Thymus (tissue), 11 donors: ENCODE data around the gene MMRN1. TPM values are rescaled to one million over a fixed set of nuclear protein-coding genes. Genes with fewer than 3 reads are reported as not detected.

Experiments used
- DNase-seq, 9 donors: peaks; one replicate each; pipeline ENCODE4 v3.0.0-alpha.2; 2013; ENCODE audit warnings: low spot score in 9 of 9, low read depth in 6 of 9, missing footprints in 1 of 9
- H3K27ac ChIP-seq, 2 donors: one replicate each; pipeline ENCODE4 v1.5.1; 2013; ENCODE audit warnings: control low read depth in 1 of 2, low read depth in 1 of 2, low read length in 1 of 2, mild to moderate bottlenecking in 1 of 2, moderate library complexity in 1 of 2
- H3K27me3 ChIP-seq, 2 donors: one replicate each; pipeline ENCODE4 v1.5.1; 2013; ENCODE audit warnings: low read length in 1 of 2; ENCODE audit not compliant: control insufficient read depth in 2 of 2, insufficient read depth in 1 of 2
- H3K36me3 ChIP-seq, 2 donors: one replicate each; pipeline ENCODE4 v1.5.1; 2013; ENCODE audit warnings: low read length in 1 of 2, mild to moderate bottlenecking in 1 of 2, moderate library complexity in 1 of 2; ENCODE audit not compliant: control insufficient read depth in 2 of 2, insufficient read depth in 2 of 2
- H3K4me1 ChIP-seq, 2 donors: one replicate each; pipeline ENCODE4 v1.5.1; 2013; ENCODE audit warnings: low read length in 2 of 2; ENCODE audit not compliant: control insufficient read depth in 2 of 2, insufficient read depth in 2 of 2
- H3K4me3 ChIP-seq, 2 donors: one replicate each; pipeline ENCODE4 v1.5.1; 2013; ENCODE audit warnings: low read length in 2 of 2, control low read depth in 1 of 2, mild to moderate bottlenecking in 1 of 2
- H3K9me3 ChIP-seq, 2 donors: one replicate each; pipeline ENCODE4 v1.5.1; 2013; ENCODE audit warnings: low read length in 1 of 2, mild to moderate bottlenecking in 1 of 2; ENCODE audit not compliant: control insufficient read depth in 2 of 2, insufficient read depth in 1 of 2
- WGBS: extraction: QIAGEN DNeasy Blood & Tissue Kit; methylation state at CpG from one replicate; pipeline ENCODE4 v1.1.7; 2013; 5-methylcytosine and 5-hydroxymethylcytosine counted together
- polyA plus RNA-seq: library from polyadenylated mRNA; stranded (reverse); fragments of 200-250 nt; gene quantifications from one replicate; pipeline ENCODE4 v1.2.3, GENCODE V29; 2013
- total RNA-seq: library from RNA; stranded (reverse); fragments of 120-200 nt; gene quantifications from one replicate; pipeline ENCODE4 v1.2.4, GENCODE V29; 2013
- donor health status: healthy.

Gene MMRN1
- total and polyA plus RNA-seq, 2 donors = 4.5 to 5.3 TPM

GRCh38 chr4:89929425-89930159 lies 34.9 kb downstream of the MMRN1 start:
- Histone ChIP-seq H3K4me1 (peaks cover 0 to 4% of the 10 kb centered on the region in 2 donors), H3K27ac (no peak overlapping the region), H3K9me3 (no peaks in the 10 kb centered on the region), H3K36me3 (no peaks in the 10 kb centered on the region), H3K27me3 (no peaks in the 10 kb centered on the region), H3K4me3 (no peak overlapping the region)
- DNase-seq = peak in 7 of 9 donors; percentile 3 to 57 (median 8)
- WGBS = 28% methylated on average over 4 of the region's 4 CpGs

GRCh38 chr4:89939546-89939945 lies 44.9 kb downstream of the MMRN1 start:
- no peak for DNase-seq
- no peak overlapping the region for H3K27ac ChIP-seq
- H3K27me3 ChIP-seq = no peaks in the 10 kb centered on the region
- no peak overlapping the region for H3K4me3 ChIP-seq
- no peaks in the 10 kb centered on the region for H3K36me3 ChIP-seq
- H3K4me1 ChIP-seq = no peaks in the 10 kb centered on the region
- WGBS = 91% methylated on average over 2 of the region's 2 CpGs
- H3K9me3 ChIP-seq = no peaks in the 10 kb centered on the region

GRCh38 chr4:89939994-89940393 lies 45.3 kb downstream of the MMRN1 start:
- no peak for DNase-seq
- Histone ChIP-seq H3K36me3 (no peaks in the 10 kb centered on the region), H3K27me3 (no peaks in the 10 kb centered on the region), H3K9me3 (no peaks in the 10 kb centered on the region), H3K4me1 (no peaks in the 10 kb centered on the region), H3K27ac (no peak overlapping the region), H3K4me3 (no peak overlapping the region)

- H3K4me1 ChIP-seq = no peaks in the 10 kb centered on the region
- WGBS = 95% methylated on average over 3 of the region's 3 CpGs
- no peak overlapping the region for H3K4me3 ChIP-seq
- H3K9me3 ChIP-seq = no peaks in the 10 kb centered on the region
- DNase-seq = no peak
- no peak overlapping the region for H3K27ac ChIP-seq
- no peaks in the 10 kb centered on the region for H3K36me3 ChIP-seq
- H3K27me3 ChIP-seq = no peaks in the 10 kb centered on the region
These were observed 48.2 kb downstream of the MMRN1 start for GRCh38 chr4:89942811-89943210.

- 97% methylated on average over 2 of the region's 2 CpGs for WGBS
- DNase-seq = no peak
These were observed 55.2 kb downstream of the MMRN1 start for GRCh38 chr4:89949782-89950387.

GRCh38 chr4:89952458-89952857 lies 57.8 kb downstream of the MMRN1 start:
- no peaks in the 10 kb centered on the region for H3K27me3 ChIP-seq
- no peaks in the 10 kb centered on the region for H3K9me3 ChIP-seq
- no peaks in the 10 kb centered on the region for H3K4me1 ChIP-seq
- no peak overlapping the region for H3K27ac ChIP-seq
- no peak for DNase-seq
- no peaks in the 10 kb centered on the region for H3K36me3 ChIP-seq
- WGBS = 94% methylated on average over 3 of the region's 3 CpGs
- no peak overlapping the region for H3K4me3 ChIP-seq

More at GRCh38 chr4:89949782-89950387, 55.2 kb downstream of the MMRN1 start:
- Histone ChIP-seq H3K36me3 (no peaks in the 10 kb centered on the region), H3K4me3 (no peak overlapping the region), H3K27ac (no peak overlapping the region), H3K27me3 (no peaks in the 10 kb centered on the region), H3K9me3 (no peaks in the 10 kb centered on the region), H3K4me1 (no peaks in the 10 kb centered on the region)

GRCh38 chr4:89954906-89955695 lies 60.4 kb downstream of the MMRN1 start:
- H3K4me1 ChIP-seq = no peaks in the 10 kb centered on the region
- H3K9me3 ChIP-seq = no peaks in the 10 kb centered on the region
- no peak overlapping the region for H3K4me3 ChIP-seq
- 90% methylated on average over 13 of the region's 13 CpGs for WGBS
- no peak for DNase-seq
- H3K27ac ChIP-seq = no peak overlapping the region
- no peaks in the 10 kb centered on the region for H3K27me3 ChIP-seq
- H3K36me3 ChIP-seq = no peaks in the 10 kb centered on the region

- Histone ChIP-seq H3K27me3 (no peaks in the 10 kb centered on the region), H3K4me3 (no peak overlapping the region), H3K4me1 (no peaks in the 10 kb centered on the region), H3K36me3 (no peaks in the 10 kb centered on the region), H3K27ac (no peak overlapping the region), H3K9me3 (no peaks in the 10 kb centered on the region)
- 52% methylated on average over 4 of the region's 4 CpGs for WGBS
- no peak for DNase-seq
These were observed 62.6 kb downstream of the MMRN1 start for GRCh38 chr4:89957046-89957926.
